GM18861 (cell line): ENCODE data around the gene PDCD1.
"Not testable (repeated sequence)": the region's sequence is repeated elsewhere in the genome, so short reads cannot be mapped to it uniquely, and the experiment has no call there.

ENCODE experiments used
- ATAC-seq: cut with Tn5 transposase; IDR thresholded peaks from one replicate; pipeline ENCODE4 v1.9.1; 2021; ENCODE audit not compliant: unreplicated experiment

The PDCD1 gene

DNA sequence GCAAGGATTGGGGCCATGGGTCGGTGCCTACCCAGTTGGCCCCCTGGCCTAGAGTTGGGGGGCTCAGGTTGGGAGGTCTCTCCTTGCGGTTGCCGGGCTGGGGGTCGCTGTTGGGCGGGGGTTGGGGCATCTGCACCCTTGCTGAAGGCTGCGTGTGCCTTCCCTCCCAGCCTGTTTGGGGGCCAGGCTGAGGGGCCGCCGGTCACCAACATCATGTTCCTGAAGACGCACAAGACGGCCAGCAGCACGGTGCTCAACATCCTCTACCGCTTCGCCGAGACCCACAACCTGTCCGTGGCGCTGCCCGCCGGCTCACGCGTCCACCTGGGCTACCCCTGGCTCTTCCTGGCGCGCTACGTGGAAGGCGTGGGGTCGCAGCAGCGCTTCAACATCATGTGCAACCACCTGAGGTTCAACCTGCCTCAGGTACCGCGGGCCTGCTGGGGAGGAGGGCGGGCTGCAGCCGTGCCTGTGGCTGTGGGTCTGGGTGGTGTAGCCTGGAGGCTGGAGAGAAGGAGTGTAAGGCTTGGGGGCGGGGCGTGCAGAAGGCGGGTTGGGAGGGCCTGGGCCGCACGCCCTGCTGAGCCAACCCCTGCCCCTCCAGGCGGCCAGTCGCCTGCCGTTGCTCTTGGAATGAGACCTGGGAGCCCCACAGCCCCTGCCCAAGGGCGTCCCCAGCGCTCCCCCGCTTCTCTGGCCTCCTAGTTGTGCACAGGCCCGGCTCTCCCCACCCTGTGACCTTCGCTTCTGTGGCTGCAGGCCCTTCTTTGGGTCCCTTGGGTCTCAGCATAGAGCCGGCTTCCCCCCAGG is 56.9 kb downstream of the PDCD1 start:
- no peak for ATAC-seq

DNA sequence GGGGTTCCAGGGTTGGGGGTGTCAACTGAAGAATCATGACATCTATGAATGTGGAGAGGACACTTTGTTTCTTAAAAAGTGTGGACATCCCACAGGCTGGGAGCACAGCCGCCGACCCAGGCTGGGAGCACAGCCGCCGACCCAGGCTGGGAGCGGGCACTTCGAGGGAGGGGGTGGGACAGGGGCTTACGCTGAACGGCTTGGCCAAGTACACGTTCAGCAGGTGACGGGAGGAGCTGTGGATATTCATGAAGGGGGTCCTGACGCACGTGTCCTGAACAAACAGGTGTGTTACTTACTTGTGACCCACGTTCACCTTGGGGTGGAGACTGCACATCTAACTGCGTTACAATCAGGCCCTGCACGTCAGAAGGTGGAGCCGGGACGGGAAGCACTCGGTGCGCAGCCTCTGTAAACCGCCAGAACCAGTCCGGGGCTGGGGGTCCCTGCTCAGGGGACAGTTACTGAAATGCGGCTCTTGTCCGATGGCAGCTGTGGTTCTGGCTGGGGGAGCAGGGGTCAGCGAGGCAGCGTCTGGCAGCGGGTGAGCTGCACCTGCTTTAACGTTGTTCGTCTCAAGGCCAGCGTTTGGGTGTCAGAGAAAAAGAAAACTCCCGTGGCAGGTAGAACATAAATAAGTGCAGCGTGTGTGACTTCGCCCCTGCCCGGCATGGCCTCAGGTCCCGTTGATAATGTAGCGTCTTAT is 58.3 kb downstream of the PDCD1 start:
- ATAC-seq = not testable (repeated sequence)
